Dermis microvascular lymphatic vessel endothelial cell (primary cell): ENCODE data around the gene MED16. TPM values are rescaled to one million over a fixed set of nuclear protein-coding genes. Genes with fewer than 3 reads are reported as not detected.
"Not testable (repeated sequence)": the region's sequence is repeated elsewhere in the genome, so short reads cannot be mapped to it uniquely, and the experiment has no call there.

ENCODE experiments used
- DNase-seq, 2 donors: peaks; one replicate each; pipeline versions ENCODE4 v3.0.0 to v3.0.0-alpha.2; 2010; ENCODE audit warnings: low read depth in 2 of 2
- total RNA-seq: library from RNA; depleted of rRNA; stranded (reverse); fragments of >200 nt; gene quantifications from 2 replicates; pipeline ENCODE4 v1.2.1, GENCODE V29; 2014

The MED16 gene
- total RNA-seq, 1 donor from 2014 or later = 20.2 TPM

DNA sequence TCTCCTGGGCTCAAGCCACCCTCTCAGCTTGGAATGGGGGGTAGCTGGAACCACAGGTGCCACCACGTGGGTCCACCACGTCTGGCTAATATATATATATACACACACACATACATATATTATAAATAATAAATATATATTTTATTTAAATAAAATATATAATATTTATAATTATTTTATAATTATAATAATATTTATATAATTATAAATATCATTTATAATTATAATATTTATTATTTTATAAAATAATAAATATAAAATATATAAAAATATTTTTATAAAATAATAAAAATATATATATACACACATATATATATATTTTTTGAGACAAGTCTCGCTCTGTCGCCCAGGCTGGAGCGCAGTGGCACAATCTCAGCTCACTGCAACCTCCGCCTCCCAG, 38.4 kb downstream of the MED16 start:
- no peak for DNase-seq

DNA sequence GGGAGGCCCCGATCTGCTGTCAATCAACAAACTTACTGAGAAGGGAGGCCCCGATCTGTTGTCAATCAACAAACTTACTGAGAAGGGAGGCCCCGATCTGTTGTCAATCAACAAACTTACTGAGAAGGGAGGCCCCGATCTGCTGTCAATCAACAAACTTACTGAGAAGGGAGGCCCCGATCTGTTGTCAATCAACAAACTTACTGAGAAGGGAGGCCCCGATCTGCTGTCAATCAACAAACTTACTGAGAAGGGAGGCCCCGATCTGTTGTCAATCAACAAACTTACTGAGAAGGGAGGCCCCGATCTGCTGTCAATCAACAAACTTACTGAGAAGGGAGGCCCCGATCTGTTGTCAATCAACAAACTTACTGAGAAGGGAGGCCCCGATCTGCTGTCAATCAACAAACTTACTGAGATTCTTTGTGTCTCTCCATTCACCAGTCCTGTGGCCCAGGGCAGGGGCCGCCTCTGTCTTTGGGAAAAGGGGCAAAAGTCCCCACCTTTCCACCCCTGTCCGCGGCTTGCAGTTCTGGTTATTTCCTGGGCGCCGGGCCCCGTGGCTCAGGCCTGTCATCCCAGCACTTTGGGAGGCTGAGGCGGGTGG, 39.3 kb downstream of the MED16 start:
- not testable (repeated sequence) for DNase-seq

DNA sequence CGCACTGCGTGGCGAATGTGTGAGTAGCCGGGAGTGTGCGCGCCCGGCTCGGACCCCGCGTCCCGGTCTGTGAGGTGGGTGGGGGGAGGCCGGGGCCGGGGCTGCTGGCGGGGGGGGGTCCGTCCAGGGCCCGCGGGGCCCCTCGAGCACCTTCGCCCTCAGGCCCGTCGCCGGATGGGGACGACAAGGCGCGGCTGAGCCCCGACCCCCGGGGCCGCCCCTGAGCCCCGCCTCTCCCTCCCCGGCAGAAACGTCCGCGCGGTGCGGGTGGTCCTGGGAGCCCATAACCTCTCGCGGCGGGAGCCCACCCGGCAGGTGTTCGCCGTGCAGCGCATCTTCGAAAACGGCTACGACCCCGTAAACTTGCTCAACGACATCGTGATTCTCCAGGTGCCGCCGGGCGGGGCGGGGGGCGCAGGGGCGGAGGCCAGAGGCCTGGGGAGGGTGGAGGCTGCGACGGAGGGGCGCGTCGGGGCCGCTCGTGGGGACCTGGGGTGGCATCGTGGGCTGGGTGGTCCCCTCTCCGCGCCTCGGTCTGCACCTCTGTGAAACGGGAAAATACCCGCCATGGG, 39.9 kb downstream of the MED16 start:
- DNase-seq = no peak

DNA sequence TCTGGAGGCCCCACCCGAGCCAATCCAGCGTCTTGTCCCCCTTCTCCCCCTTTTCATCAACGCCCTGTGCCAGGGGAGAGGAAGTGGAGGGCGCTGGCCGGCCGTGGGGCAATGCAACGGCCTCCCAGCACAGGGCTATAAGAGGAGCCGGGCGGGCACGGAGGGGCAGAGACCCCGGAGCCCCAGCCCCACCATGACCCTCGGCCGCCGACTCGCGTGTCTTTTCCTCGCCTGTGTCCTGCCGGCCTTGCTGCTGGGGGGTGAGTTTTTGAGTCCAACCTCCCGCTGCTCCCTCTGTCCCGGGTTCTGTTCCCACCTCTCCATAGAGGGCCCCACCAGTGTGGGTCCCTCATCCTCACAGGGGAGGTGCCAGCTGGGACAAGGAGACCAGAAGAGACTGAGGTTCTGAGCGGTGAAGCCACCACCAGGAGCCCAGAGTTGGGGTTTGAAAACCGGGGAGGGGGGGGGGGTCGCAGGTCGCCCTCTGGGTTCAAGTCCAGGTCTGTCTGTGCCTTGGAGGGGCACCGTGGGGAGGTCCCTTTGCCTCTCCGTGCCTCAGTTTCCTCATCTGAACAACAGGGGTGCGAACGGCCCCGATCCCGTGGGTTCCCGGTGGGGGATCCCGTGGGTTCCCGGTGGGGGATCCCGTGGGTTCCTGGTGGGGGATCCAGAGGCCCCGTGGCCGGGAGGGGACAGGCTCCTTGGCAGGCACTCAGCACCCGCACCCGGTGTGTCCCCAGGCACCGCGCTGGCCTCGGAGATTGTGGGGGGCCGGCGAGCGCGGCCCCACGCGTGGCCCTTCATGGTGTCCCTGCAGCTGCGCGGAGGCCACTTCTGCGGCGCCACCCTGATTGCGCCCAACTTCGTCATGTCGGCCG, 40.6 kb downstream of the MED16 start, which contains the start of gene ELANE:
TSS of gene ELANE (plus strand) at position 168 of the 878 bp plus-strand sequence. CDS start at position 194, 26 bp downstream.
- no peak for DNase-seq

DNA sequence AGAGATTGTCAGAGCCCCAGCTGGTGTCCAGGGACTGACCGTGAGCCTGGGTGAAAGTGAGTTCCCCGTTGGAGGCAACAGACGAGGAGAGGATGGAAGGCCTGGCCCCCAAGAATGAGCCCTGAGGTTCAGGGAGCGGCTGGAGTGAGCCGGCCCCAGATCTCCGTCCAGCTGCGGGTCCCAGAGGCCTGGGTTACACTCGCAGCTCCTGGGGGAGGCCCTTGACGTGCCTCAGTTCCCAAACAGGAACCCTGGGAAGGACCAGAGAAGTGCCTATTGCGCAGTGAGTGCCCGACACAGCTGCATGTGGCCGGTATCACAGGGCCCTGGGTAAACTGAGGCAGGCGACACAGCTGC, 42.0 kb downstream of the MED16 start:
- no peak for DNase-seq

DNA sequence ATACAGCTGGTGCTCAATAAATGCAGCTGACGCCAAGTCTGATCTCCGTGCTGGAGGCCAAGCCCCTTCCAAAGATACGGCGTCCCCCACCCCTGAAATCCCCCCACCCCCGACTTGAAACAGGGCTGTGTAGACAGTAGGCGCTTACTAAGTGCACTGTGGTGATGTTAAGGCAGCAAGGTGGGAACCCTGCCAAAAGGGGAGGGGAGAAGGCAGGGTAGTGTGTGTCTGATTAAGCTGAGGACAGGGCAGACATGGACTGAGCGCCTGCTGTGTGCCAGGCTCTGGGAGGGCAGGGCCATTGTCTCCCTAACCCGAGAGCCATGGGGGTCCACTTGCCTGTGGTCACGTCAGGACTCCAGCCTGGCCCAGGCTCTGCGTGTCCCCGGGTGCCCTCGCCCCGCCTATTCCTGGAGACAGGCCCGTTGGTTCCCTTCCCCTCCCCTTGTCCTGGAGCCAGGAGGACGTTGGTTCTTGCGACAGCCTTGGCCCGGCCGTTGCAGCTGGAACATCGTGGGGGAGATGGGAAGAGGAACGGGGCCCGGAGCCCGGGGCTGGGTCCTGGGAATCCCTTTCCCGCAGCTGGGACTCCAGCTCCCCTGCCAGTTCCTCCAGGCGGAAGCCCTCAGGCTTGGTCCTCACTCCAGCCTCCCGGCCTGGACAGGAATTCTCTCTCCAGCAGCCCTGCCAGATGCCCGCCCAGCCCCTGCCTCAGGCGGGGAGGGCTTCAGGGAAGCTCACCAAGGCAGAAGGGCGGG, 42.6 kb downstream of the MED16 start:
- no peak for DNase-seq

DNA sequence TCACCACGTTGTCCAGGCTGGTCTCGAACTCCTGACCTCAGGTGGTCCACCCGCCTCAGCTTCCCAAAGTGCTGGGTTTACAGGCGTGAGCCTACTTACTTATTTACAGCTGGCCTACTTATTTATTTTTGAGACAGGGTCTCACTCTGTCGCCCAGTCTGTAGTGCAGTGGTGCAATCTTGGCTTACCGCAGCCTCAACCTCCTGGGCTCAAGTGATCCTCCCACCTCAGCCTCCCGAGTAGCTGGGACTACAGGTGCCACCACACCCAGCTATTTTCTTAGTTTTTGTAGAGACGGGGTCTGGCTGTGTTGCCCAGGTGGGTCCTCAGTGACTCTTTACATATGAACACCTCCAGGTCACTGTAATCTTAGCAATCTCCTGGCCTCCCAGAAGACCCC, 43.8 kb downstream of the MED16 start:
- not testable (repeated sequence) for DNase-seq

DNA sequence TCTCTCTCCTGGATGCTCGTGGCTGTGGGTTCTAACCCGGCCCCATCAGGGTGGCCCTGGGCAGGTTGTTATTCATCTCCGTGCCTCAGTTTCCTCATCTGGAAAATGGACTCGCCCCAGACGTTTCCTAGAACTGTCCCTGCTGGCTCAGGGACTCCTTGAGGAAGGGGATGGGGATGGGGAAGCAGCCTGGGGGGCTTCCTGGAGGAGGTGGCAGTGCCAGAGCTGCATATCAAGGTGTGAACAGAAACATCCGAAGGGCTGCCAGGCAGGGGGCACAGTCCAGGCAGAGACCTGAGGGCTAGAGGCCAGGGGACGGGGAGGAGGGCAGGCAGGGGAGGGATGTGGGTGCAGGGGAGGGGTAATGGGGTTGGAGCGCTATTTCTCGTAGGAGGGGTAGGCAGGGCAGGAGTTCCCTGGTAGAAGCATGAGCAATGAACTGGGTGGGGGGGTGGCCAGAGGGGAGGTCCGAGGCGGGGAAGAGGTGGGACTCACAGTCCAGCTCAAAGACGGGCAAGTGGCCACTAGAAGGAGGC, 44.5 kb downstream of the MED16 start:
- no peak for DNase-seq

DNA sequence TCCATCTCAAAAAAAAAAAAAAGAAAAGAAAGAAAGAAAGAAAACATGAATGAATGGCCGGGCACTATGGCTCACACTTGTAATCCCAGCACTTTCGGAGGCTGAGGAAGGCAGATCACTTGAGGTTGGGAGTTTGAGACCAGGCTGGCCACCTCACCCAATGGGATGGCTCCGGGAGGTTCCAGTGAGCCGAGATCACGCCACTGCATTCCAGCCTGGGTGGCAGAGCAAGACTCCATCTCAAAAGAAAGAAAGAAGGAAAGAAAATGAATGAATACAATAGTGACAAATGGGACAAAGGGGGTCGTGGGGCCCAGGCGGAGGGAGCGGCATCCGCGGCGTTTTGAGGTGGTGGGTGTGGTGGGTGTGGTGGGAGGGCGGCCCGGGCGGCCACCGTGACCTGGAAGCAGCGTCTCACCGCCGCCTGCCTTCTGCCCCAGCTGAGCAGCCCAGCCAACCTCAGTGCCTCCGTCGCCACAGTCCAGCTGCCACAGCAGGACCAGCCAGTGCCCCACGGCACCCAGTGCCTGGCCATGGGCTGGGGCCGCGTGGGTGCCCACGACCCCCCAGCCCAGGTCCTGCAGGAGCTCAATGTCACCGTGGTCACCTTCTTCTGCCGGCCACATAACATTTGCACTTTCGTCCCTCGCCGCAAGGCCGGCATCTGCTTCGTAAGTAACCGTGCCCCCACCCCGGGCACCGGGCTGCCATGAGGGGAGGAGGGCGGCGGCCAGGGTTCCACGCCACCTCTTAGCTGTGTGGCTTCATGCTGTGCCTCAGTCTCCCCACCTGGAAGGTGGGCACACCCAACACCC, 47.1 kb downstream of the MED16 start:
- DNase-seq = no peak

DNA sequence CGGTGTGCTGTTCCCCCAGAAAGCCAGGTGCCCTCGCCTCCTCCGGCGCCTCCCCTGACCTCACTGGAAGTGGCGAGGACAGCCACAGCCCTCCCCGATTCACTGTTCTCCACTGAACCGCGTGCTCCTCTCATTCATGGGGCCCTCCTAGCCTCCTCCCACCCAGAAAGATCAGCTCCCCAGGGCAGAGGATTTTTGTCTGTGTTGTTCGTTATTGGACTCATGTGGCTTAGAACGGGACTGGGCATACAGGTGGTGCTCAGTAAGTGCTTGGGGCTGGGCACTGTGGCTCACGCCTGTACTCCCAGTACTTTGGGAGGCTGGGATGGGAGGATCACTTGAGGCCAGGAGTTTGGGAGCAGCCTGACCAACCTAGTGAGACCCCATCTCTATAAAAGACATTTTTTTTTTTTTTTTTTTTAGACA, 48.4 kb downstream of the MED16 start:
- no peak for DNase-seq

DNA sequence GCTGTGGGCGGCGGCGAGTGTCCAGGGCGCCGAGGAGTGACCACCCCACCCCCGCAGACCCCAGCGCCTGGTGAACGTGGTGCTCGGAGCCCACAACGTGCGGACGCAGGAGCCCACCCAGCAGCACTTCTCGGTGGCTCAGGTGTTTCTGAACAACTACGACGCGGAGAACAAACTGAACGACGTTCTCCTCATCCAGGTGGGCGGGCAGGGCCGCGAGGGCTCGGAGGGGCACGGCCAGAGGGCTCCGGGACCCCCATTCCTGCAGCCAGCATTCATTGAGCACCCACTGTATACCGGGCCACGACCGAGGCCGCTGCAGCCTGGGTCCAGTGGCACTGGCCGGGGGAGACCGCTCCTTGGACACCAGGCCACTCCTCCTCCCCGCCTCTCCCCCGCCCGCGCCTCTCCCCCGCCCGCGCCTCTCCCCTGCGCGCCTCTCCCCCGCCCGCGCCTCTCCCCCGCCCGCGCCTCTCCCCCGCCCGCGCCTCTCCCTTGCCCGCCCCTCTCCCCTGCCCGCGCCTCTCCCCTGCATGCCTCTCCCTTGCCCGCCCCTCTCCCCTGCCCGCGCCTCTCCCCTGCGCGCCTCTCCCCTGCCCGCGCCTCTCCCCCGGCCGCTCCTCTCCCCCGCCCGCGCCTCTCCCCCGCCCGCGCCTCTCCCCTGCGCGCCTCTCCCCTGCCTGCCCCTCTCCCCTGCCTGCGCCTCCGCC, 49.0 kb downstream of the MED16 start:
- DNase-seq = no peak

DNA sequence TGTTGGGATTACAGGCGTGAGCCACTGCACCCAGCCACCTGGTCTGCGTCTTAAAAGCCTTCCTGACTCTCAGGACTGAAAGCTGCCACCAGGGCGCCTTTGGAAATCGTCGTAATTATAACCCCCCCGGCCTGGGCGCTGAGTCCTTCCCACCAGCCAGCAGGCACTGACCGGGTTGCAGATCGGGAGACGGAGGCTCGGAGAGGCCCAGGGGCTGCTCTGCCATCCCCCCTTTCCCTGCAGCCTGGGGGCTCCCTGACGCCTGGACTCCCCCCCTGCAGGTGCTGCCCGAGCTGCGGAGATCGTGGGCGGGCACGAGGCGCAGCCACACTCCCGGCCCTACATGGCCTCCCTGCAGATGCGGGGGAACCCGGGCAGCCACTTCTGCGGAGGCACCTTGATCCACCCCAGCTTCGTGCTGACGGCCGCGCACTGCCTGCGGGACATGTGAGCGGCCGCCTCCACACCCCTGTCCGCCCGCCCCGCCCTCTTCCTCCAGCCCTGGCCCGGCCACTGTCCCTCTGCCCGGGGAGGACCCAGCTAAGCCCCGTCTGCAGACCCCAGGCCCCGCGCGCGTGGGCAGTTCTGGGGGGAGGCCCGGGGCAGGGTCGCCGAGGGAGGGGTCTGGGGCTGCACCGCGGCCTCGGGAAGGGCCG, 49.7 kb downstream of the MED16 start:
- DNase-seq = no peak

DNA sequence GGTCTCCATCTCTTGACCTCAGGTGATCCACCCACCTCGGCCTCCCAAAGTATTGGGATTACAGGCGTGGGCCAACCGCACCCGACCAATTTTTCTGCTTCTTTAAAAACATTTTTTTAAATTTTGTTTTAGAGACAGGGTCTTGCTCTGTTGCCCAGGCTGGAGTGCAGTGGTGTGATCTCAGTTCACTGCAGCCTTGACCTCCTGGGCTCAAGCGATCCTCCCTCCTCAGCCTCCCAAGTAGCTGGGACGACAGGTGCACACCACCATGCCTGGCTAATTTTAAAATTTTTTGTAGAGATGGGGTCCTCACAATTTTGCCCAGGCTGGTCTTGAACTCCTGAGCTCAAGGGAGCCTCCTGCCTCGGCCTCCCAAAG, 50.2 kb downstream of the MED16 start:
- not testable (repeated sequence) for DNase-seq

DNA sequence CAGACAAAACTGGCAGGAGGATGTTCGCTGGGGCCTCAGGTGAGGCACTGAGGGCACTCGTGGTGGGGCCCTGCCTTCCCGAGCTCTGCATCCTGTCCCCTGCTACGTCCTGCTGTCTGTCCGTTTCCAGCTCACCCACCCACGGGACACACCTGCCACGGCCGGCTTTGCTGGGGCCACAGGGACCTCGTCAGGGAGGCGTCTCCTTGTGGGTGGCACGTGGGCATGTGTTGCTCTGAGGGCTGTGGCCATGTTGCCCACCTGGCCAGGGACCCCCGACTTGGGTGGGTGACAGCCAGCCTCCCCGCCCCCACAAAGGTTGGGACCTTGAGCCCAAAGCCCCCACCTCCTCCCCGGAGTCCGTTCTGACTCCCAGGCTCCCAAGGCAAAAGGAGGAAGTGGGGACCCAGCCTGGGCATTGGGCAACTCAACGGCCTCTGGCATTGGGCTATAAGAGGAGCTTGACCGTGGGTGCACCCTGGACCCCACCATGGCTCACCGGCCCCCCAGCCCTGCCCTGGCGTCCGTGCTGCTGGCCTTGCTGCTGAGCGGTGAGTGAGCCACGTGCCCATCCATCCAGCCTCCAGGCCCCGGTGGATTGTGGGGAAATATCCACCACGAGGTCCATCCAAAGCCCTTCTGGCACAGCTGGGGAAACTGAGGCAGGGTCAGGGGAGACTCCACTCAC, 52.3 kb downstream of the MED16 start, which contains the start of gene PRTN3:
TSS of gene PRTN3 (plus strand) at position 481 of the 688 bp plus-strand sequence. CDS start at position 491, 10 bp downstream.
- DNase-seq = no peak

DNA sequence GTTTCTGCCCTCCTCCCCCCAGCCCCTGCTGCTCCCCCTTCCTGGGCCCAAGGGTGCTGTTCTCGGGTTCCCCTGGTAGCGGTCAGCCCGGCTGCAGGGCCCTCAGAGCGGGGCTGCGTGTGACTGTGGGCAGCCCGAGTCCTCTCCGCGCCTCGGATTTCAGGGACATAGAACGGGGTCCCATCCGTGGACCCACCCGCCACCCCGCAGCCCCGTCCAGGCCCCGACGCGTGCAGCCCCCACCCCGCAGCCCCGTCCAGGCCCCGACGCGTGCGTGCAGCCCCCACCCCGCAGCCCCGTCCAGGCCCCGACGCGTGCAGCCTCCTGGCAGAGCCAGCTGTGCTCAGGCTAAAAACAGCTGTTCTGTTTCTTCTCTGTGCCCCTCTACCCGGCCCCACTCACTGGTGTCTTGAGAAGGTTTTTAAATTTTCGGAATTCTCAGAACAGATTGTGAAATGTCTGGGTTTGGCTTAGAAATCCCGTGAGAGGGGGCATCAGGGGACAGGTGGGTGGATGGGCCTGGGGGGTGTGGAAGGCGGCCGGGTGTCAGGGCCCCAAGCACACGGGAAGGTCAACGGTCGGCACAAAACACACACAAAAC, 57.7 kb downstream of the MED16 start:
- no peak for DNase-seq

DNA sequence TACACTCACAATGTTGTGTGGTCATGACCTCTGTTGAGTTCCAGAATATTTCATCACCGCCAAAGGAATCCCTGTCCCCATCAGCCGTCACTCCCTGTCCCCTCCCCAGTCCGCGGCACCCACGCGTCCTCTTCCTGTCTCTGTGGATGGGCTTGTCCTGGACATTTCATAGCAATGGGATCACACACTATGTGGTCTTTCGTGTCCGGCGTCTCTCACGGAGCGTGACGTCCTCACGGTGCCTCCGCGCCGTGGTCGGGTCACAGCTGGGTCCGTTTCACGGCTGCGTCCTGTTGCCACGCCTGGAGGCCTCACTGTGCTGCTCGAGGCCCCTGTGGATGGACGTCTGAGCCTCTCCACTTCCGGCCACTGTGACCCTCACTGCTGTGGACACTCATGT, 58.8 kb downstream of the MED16 start:
- DNase-seq = no peak

DNA sequence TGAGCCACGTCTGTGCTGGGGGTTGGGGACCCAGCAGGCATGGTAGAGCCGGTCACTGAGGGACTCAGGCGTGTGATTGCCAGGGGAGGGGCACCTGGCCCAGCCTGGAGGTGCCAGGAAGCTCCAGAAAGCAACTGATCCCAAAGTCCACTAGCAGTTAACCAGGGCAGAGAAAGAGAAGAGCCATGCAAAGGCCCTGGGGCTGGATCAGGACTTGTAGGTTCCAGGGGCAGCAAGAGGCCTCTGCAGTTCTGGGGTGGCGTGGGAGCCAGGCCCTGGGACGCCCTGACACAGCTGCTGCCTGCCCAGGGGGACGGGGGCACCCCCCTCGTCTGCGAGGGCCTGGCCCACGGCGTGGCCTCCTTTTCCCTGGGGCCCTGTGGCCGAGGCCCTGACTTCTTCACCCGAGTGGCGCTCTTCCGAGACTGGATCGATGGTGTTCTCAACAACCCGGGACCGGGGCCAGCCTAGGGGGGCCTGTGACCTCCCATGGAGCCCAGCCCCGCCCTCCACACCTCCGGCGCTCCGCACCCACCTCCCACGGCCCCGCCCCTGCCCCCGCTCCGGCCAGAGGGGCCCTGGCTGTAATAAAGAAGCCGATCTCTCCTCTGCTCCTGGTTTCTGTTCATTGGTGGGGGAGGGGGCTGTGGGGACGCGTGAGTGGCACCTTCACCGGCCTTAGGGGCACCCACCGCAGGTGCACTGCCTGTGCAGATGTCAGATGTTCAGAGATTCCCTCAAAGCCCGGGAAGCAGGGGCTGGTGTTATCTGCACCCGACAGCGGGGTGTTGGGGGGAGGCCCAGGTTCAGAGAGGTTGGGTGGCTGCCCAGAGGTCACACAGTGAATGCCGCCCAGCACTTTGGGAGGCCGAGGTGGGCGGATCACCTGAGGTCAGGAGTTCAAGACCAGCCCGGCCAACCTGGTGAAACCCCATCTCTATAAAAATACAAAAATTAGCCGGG, 61.3 kb downstream of the MED16 start:
- no peak for DNase-seq
